Activated CD4-positive, alpha-beta T cell treated with anti-CD3 and anti-CD28 coated beads for 24 hours (primary cell): ENCODE results near the gene AP3S2.
"Not testable (repeated sequence)": the region's sequence is repeated elsewhere in the genome, so short reads cannot be mapped to it uniquely, and the experiment has no call there.

ENCODE experiments used
- DNase-seq, 2 donors: peaks; one replicate each; pipeline ENCODE4 v3.0.0-alpha.2; 2020; ENCODE audit warnings: low read depth in 2 of 2

Gene AP3S2

GRCh38 chr15:89864958-89865739 is 28.6 kb downstream of the AP3S2 start:
- no peak for DNase-seq

GRCh38 chr15:89863918-89864317 is 29.9 kb downstream of the AP3S2 start:
- no peak for DNase-seq

GRCh38 chr15:89860891-89861290 is 32.9 kb downstream of the AP3S2 start:
- DNase-seq: no peak

GRCh38 chr15:89860431-89860830 is 33.4 kb downstream of the AP3S2 start:
- no peak for DNase-seq

DNA sequence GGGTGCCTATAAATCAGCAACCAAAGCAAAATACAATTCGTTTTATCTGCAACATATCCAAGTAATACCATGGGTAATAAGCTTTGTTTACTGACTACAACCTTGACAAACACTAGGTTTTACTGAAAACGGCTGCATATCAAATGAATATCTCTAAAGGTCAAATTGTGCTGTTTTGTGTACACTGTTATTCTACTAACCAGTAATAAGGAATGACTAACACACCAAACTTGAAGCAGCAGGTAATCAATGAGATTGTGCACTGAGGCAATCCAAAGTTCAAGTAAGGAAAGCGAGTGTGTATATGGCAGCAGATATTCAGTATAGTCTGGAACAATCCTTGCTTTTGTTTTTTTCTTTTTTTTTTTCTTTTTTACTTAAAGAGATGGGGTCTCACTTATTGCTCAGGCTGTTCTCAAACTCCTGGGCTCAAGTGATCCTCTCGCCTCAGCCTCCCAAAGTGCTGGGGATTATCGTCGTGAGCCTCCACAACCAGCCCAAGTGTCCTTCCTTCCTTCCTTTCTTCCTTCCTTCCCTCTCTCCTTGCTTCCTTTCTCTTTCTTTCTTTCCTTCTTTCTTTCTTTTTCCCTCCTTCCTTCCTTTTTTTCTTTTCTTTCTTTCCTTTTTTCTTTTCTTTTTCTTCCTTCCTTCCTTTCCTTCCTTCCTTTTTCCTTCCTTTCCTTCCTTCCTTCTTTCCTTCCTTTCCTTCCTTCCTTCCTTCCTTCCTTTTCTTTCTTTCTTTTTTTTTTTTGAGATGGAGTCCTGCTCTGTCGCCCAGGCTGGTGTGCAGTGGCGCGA is 34.9 kb downstream of the AP3S2 start:
- DNase-seq: no peak

GRCh38 chr15:89857673-89858072 is 36.1 kb downstream of the AP3S2 start:
- no peak for DNase-seq

DNA sequence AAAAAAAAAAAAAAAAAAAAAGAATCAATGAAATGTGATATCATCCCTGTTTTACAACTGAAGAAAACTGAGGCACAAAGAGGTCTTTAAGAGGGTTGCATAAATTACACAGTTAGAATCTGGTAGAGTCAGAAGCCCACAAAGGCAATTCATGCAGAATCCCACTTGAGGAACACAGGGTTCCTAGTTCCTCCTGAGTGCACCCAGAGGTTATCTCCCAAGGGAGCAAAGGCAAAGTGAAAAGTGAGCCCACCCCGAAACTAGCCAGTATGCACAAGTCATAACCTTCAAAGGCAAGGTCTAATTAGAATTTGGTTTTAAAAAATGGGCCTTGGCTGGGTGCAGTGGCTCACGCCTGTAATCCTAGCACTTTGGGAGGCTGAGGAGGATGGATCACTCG is 37.8 kb downstream of the AP3S2 start:
- DNase-seq: no peak

DNA sequence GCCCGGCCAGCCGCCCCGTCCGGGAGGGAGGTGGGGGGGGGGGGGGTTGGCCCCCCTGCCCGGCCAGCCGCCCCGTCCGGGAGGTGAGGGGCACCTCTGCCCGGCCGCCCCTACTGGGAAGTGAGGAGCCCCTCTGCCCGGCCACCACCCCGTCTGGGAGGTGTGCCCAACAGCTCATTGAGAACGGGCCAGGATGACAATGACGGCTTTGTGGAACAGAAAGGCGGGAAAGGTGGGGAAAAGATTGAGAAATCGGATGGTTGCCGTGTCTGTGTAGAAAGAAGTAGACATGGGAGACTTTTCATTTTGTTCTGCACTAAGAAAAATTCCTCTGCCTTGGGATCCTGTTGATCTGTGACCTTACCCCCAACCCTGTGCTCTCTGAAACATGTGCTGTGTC is 38.9 kb downstream of the AP3S2 start:
- not testable (repeated sequence) for DNase-seq

- no peak for DNase-seq
Measured at GRCh38 chr15:89852342-89852995, 41.3 kb downstream of the AP3S2 start.

DNA sequence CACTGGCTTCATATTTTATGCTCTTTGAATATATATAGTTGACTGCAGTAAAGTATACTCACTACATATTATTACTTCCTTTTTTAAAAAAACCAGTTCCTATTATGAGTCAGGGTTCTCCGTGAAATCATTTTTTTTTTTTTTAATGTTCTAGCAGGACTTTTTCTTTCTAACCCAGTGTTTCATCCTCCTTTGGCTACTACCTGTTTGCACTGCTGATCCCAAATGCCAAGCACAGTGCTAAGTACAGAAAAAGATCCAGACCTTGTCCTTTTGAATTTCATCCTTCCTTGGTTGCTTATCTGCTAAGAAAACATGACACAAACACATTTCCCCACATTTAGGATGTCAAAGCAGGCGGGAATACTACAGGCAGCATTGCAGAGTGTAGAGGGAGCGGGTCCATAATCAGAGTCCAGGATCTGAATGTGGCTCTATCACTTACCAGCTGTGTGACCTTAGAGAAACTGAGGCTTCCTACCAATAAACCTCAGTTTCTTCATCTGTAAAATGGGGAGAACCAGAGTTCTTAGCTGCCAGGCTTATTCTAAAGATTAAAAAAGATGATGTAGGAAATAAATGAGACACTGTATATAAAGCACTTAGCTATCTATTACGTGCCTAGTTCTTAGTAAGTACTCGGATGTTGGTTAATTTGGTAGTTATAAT is 42.0 kb downstream of the AP3S2 start:
- DNase-seq: no peak

- DNase-seq: no peak
Measured at GRCh38 chr15:89848970-89849292, 44.9 kb downstream of the AP3S2 start.

DNA sequence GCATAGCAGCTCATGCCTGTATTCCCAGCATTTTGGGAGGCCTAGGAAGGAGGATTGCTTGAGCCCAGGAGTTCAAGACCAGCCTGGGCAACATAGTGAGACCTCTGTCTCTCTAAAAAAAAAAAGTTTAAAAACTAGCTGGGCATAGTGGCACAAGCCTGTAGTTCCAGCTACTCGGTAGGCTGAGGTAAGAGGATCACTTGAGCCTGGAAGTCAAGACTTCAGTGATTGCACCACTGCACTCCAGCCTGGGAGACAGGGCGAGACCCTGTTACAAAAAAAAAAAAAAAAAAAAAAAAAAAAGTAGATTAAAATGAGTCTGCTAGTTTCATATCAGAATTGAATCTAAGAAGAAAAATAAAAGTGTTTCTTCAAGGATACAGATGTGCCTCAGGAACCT is 46.7 kb downstream of the AP3S2 start:
- DNase-seq: no peak

DNA sequence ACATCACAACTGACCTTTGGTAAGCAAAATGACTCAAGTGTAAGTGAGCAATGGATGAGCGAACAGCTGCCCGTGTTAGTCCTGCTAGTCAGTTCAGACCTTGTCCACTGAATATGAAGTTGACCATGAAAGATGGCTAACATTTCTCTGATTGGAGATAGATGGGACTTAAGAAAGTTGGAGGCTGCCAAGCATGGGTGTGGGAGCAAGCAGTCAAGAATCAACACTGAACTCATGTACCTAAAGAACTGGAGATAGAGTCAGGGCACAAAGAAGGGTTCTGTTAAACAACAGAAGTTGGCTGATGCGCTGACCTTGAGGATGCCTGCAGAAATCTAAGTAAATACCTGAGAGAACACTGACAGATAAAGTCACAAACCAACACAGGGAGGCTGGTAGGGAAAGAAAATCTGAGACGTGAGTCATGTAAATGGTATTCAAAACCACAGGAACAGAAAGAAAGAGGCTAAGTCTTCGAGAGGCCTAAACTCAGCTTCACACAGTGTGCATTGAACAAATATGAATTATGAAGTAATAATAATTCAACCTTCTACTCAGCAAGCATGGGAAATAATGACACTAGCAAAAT is 48.4 kb downstream of the AP3S2 start:
- DNase-seq: no peak

- no peak for DNase-seq
Measured at GRCh38 chr15:89841962-89842361, 51.8 kb downstream of the AP3S2 start.

- no peak for DNase-seq
Measured at GRCh38 chr15:89841306-89841705, 52.5 kb downstream of the AP3S2 start.

- no peak for DNase-seq
Measured at GRCh38 chr15:89839167-89839810, 54.5 kb downstream of the AP3S2 start.

GRCh38 chr15:89837830-89838178 is 56.0 kb downstream of the AP3S2 start:
- no peak for DNase-seq

DNA sequence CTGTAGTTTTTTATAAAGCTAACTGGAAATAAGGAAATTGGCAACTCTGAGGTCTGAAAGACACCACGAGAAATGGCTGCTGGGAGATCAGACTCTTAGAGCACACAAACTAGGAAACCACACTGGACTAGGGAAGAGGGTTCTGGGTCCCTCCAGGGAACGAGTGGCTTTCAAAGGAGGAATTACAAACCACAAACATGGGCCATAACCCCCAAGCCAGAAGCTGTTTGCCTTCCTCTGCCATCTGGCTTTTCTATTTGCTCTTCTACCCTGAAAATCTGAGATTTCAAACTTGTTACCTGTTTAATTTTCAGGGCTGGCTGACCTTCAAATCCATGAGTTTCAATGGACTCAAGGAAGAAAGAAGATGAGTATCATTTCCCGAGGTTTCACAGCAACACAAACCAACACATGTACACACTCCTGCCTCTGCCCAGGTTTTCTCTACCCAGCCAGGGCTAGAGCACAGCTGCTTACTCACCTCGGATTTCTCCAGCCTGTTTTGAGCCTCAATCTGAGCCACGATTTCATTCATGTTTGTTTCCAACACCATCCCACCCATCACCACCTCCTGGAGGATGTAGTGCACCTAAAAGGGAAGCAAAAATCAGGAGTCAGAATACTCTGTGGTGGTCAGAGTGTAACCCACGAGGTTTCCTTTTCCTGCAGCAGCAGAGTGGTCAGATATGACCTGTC is 56.5 kb downstream of the AP3S2 start:
- no peak for DNase-seq

DNA sequence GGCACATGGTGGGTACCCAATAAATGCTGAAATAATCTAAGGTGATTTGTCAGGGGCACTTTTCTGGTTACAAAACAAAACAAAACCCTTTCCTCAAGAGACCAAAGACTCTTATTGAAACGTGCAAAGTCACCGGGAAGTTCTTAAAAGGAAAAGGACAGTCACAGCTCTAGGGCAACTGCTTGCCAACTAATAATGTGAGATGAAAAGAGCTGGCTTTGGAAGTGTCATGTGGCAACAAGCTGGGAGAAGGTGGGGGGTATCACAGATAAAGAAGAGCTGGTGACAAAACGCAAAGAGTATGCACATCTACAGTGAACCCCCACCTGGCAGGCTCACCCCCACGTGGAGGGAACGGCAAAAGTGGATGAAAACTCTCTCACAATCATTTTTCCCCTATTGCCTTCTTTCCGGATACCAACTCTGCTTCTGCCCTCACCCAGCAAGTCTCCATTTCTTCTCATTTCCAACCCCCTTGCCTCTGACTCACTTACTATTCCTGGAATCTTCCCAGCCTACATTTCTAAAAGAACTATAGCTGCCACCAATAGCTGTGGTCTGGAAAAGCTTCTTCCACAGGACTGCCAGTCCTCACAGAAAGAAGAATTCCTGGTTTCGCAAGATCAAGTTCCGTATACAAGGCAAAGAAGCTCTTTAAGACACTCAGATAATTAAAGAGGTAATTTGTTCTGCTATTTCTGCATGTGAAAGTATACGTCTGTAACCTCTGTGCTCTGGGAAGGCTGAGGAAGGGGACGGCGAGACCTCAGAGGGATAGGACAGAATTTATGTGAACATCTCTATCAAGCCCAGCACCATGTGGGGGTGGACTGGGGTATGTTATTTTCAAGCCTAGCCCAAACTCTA is 57.3 kb downstream of the AP3S2 start:
- DNase-seq: no peak

GRCh38 chr15:89835176-89835564 is 58.6 kb downstream of the AP3S2 start:
- DNase-seq: no peak
